DOHH2 (cell line): ENCODE results near the gene KDM4C.

Experiments used
- CTCF ChIP-seq: fragments of 200-600 bp; sonication (generic); IDR thresholded peaks from one replicate; pipeline ENCODE4 v1.5.1; 2014; ENCODE audit warnings: antibody characterized with exemption, mild to moderate bottlenecking, low read depth, low read length; ENCODE audit not compliant: poor library complexity, severe bottlenecking
- EZH2phosphoT487 ChIP-seq: fragments of 200-600 bp; sonication (generic); IDR thresholded peaks from 2 replicates; pipeline ENCODE4 v1.6.1; 2017; ENCODE audit warnings: borderline replicate concordance, mild to moderate bottlenecking, antibody characterized with exemption, low read length, moderate library complexity, mixed read lengths

GRCh38 chr9:6911901-6912638 lies 154.3 kb downstream of the KDM4C start:
- no peak for TF ChIP-seq CTCF
- TF ChIP-seq EZH2phosphoT487 = no peak
